H1 (cell line): ENCODE measurements around the gene MDH1B. TPM values are rescaled to one million over a fixed set of nuclear protein-coding genes. Genes with fewer than 3 reads are reported as not detected.

Experiments
- polyA plus RNA-seq, 7 experiments: library from polyadenylated mRNA; depleted of rRNA in 3 of 7; stranded (reverse) in 5 of 7; unstranded in 2 of 7; fragments of >200 nt in 5 of 7; fragments of 200-250 nt in 2 of 7; gene quantifications; 1 replicate in 5 of 7; 2 replicates in 1 of 7; 4 replicates in 1 of 7; pipeline versions ENCODE4 v1.2.1 to v1.2.3, GENCODE V29; 2011 to 2013; ENCODE audit warnings: missing spikeins in 2 of 7, mixed read lengths in 2 of 7
- total RNA-seq: library from RNA; stranded (reverse); fragmentation: NEBNext Ultra II Directional; extraction: Animal tissue kit (Norgen Biotek cat#: 25700); gene quantifications from 2 replicates; pipeline ENCODE4 v1.2.1, GENCODE V29; 2021
- TF ChIP-seq, protein P1 (sequence below): fragments of 300-600 bp; sonication (generic); IDR thresholded peaks from 2 replicates; pipeline ENCODE4 v1.7.1; 2012; ENCODE audit warnings: low read length, moderate library complexity, mild to moderate bottlenecking, inconsistent platforms; ENCODE audit not compliant: insufficient replicate concordance

Gene MDH1B
- total and polyA plus RNA-seq, 2 of the 8 experiments (the other 6 are each of a cell fraction or from before 2014, with no cell fraction given): 1.5 to 2.1 TPM

DNA sequence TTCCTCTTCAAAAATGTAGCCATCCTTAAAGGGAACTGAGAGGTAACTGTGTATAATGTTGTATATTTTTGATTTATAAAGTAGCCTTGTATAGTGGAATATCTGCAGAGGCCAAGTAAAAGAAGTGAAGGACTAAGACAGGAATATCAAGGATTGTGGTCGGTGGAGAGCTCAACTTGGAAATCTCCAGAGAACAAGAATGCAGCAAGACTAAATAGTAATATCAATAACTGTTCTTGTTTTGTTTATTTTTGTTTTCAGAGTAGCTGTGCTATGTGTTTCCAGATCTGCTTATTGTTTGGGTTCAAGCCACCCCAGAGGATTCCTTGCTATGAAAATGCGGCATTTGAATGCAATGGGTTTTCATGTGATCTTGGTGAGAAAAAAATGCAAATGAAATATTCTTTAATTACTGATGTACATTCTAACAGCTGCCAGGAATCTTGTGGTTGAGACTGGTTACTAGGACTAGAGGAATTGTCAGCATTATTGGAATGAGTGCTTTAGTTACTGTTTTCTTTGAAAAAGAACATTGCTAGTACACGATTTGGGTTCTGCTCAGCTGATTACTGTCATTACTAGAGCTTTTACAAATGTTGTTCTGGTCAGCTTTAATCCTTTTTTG lies 25.3 kb upstream of the MDH1B start (continued):
- TF ChIP-seq, protein P1, sequence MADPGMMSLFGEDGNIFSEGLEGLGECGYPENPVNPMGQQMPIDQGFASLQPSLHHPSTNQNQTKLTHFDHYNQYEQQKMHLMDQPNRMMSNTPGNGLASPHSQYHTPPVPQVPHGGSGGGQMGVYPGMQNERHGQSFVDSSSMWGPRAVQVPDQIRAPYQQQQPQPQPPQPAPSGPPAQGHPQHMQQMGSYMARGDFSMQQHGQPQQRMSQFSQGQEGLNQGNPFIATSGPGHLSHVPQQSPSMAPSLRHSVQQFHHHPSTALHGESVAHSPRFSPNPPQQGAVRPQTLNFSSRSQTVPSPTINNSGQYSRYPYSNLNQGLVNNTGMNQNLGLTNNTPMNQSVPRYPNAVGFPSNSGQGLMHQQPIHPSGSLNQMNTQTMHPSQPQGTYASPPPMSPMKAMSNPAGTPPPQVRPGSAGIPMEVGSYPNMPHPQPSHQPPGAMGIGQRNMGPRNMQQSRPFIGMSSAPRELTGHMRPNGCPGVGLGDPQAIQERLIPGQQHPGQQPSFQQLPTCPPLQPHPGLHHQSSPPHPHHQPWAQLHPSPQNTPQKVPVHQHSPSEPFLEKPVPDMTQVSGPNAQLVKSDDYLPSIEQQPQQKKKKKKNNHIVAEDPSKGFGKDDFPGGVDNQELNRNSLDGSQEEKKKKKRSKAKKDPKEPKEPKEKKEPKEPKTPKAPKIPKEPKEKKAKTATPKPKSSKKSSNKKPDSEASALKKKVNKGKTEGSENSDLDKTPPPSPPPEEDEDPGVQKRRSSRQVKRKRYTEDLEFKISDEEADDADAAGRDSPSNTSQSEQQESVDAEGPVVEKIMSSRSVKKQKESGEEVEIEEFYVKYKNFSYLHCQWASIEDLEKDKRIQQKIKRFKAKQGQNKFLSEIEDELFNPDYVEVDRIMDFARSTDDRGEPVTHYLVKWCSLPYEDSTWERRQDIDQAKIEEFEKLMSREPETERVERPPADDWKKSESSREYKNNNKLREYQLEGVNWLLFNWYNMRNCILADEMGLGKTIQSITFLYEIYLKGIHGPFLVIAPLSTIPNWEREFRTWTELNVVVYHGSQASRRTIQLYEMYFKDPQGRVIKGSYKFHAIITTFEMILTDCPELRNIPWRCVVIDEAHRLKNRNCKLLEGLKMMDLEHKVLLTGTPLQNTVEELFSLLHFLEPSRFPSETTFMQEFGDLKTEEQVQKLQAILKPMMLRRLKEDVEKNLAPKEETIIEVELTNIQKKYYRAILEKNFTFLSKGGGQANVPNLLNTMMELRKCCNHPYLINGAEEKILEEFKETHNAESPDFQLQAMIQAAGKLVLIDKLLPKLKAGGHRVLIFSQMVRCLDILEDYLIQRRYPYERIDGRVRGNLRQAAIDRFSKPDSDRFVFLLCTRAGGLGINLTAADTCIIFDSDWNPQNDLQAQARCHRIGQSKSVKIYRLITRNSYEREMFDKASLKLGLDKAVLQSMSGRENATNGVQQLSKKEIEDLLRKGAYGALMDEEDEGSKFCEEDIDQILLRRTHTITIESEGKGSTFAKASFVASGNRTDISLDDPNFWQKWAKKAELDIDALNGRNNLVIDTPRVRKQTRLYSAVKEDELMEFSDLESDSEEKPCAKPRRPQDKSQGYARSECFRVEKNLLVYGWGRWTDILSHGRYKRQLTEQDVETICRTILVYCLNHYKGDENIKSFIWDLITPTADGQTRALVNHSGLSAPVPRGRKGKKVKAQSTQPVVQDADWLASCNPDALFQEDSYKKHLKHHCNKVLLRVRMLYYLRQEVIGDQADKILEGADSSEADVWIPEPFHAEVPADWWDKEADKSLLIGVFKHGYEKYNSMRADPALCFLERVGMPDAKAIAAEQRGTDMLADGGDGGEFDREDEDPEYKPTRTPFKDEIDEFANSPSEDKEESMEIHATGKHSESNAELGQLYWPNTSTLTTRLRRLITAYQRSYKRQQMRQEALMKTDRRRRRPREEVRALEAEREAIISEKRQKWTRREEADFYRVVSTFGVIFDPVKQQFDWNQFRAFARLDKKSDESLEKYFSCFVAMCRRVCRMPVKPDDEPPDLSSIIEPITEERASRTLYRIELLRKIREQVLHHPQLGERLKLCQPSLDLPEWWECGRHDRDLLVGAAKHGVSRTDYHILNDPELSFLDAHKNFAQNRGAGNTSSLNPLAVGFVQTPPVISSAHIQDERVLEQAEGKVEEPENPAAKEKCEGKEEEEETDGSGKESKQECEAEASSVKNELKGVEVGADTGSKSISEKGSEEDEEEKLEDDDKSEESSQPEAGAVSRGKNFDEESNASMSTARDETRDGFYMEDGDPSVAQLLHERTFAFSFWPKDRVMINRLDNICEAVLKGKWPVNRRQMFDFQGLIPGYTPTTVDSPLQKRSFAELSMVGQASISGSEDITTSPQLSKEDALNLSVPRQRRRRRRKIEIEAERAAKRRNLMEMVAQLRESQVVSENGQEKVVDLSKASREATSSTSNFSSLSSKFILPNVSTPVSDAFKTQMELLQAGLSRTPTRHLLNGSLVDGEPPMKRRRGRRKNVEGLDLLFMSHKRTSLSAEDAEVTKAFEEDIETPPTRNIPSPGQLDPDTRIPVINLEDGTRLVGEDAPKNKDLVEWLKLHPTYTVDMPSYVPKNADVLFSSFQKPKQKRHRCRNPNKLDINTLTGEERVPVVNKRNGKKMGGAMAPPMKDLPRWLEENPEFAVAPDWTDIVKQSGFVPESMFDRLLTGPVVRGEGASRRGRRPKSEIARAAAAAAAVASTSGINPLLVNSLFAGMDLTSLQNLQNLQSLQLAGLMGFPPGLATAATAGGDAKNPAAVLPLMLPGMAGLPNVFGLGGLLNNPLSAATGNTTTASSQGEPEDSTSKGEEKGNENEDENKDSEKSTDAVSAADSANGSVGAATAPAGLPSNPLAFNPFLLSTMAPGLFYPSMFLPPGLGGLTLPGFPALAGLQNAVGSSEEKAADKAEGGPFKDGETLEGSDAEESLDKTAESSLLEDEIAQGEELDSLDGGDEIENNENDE: no peak
